Liver (tissue), 9 donors: Measurements from ENCODE around the gene UNC5CL. TPM values are rescaled to one million over a fixed set of nuclear protein-coding genes. Genes with fewer than 3 reads are reported as not detected.

Source experiments
- DNase-seq: peaks from one replicate; pipeline ENCODE4 v3.0.0-alpha.2; 2017; ENCODE audit warnings: low spot score
- H3K27ac ChIP-seq, 2 donors: one replicate each; pipeline ENCODE4 v1.7.0; 2013; ENCODE audit warnings: inconsistent platforms in 2 of 2, low read length in 2 of 2, control low read depth in 1 of 2, low read depth in 1 of 2, mild to moderate bottlenecking in 1 of 2
- H3K27me3 ChIP-seq, 4 donors: one replicate each; pipeline versions ENCODE4 v1.6.1 to v1.7.0; 2013; ENCODE audit warnings: low read length in 3 of 4, inconsistent platforms in 1 of 4, mild to moderate bottlenecking in 1 of 4, moderate library complexity in 1 of 4; ENCODE audit not compliant: control insufficient read depth in 4 of 4, insufficient read depth in 4 of 4
- H3K36me3 ChIP-seq, 4 donors: one replicate each; pipeline versions ENCODE4 v1.6.1 to v1.7.0; 2013; ENCODE audit warnings: low read length in 3 of 4, mild to moderate bottlenecking in 3 of 4, low read depth in 1 of 4, moderate library complexity in 1 of 4; ENCODE audit not compliant: control insufficient read depth in 4 of 4, insufficient read depth in 3 of 4
- H3K4me1 ChIP-seq, 4 donors: one replicate each; pipeline versions ENCODE4 v1.6.1 to v1.7.0; 2013; ENCODE audit warnings: low read length in 3 of 4, mild to moderate bottlenecking in 3 of 4, moderate library complexity in 1 of 4; ENCODE audit not compliant: control insufficient read depth in 4 of 4, insufficient read depth in 4 of 4
- H3K4me3 ChIP-seq, 3 donors: one replicate each; pipeline versions ENCODE4 v1.6.1 to v1.7.0; 2013; ENCODE audit warnings: low read length in 3 of 3, control low read depth in 1 of 3, low read depth in 1 of 3, mild to moderate bottlenecking in 1 of 3
- H3K9ac ChIP-seq, 2 donors: one replicate each; pipeline ENCODE4 v1.7.0; 2013; ENCODE audit warnings: low read length in 2 of 2, mild to moderate bottlenecking in 2 of 2, moderate library complexity in 2 of 2, control low read depth in 1 of 2, low read depth in 1 of 2
- H3K9me3 ChIP-seq, 4 donors: one replicate each; pipeline versions ENCODE4 v1.6.1 to v1.7.0; 2013; ENCODE audit warnings: low read length in 3 of 4; ENCODE audit not compliant: control insufficient read depth in 4 of 4
- ATF3 ChIP-seq: IDR thresholded peaks from 2 replicates; pipeline ENCODE4 v1.6.1; 2016; ENCODE audit warnings: antibody characterized with exemption
- CTCF ChIP-seq: fragments of 150-350 bp; IDR thresholded peaks from 2 replicates; pipeline ENCODE4 v1.5.1; 2017; ENCODE audit warnings: improper control_type of control experiment, low read depth, low read length; ENCODE audit not compliant: missing input control
- EGR1 ChIP-seq, 2 donors: IDR thresholded peaks; 2 replicates each; pipeline ENCODE4 v1.6.1; 2016 to 2018; ENCODE audit warnings: antibody characterized with exemption in 2 of 2, low read depth in 2 of 2
- FOXA1 ChIP-seq: IDR thresholded peaks from 2 replicates; pipeline ENCODE4 v1.6.1; 2016; ENCODE audit warnings: antibody characterized with exemption
- HNF4A ChIP-seq, 2 donors: conservative IDR thresholded peaks; 2 replicates each; pipeline ENCODE4 v1.6.1; 2016; ENCODE audit warnings: antibody characterized with exemption in 2 of 2, mild to moderate bottlenecking in 2 of 2
- HNF4G ChIP-seq: IDR thresholded peaks from 2 replicates; pipeline ENCODE4 v1.6.1; 2016; ENCODE audit warnings: antibody characterized with exemption
- JUND ChIP-seq, 2 donors: IDR thresholded peaks; 2 replicates each; pipeline ENCODE4 v1.6.1; 2016; ENCODE audit warnings: antibody characterized with exemption in 2 of 2
- NR2F2 ChIP-seq: IDR thresholded peaks from 2 replicates; pipeline ENCODE4 v1.6.1; 2016; ENCODE audit warnings: antibody characterized with exemption
- RXRA ChIP-seq, 2 donors: IDR thresholded peaks; 2 replicates each; pipeline ENCODE4 v1.6.1; 2017 to 2018; ENCODE audit warnings: antibody characterized with exemption in 2 of 2, mild to moderate bottlenecking in 1 of 2
- SP1 ChIP-seq: IDR thresholded peaks from 2 replicates; pipeline ENCODE4 v1.6.1; 2018; ENCODE audit warnings: antibody characterized with exemption, mild to moderate bottlenecking
- TAF1 ChIP-seq: conservative IDR thresholded peaks from 2 replicates; pipeline ENCODE4 v1.6.1; 2016; ENCODE audit warnings: antibody characterized with exemption, mild to moderate bottlenecking
- YY1 ChIP-seq: IDR thresholded peaks from 2 replicates; pipeline ENCODE4 v1.6.1; 2016; ENCODE audit warnings: antibody characterized with exemption, mild to moderate bottlenecking
- ZBTB33 ChIP-seq: IDR thresholded peaks from 2 replicates; pipeline ENCODE4 v1.6.1; 2016; ENCODE audit warnings: antibody characterized with exemption
- WGBS: extraction: QIAGEN DNeasy Blood & Tissue Kit; methylation state at CpG from one replicate; pipeline ENCODE4 v1.1.7; 2013; 5-methylcytosine and 5-hydroxymethylcytosine counted together
- polyA plus RNA-seq, 2 donors: library from polyadenylated mRNA; stranded (reverse) in 1 of 2; unstranded in 1 of 2; fragments of 200-250 nt in 1 of 2; fragments of >200 nt in 1 of 2; fragmentation: Nextera tagmentation in 1 of 2; extraction: Ambion mirVana in 1 of 2; gene quantifications; one replicate each; pipeline versions ENCODE4 v1.2.1 to v1.2.3, GENCODE V29; 2013 to 2015
- total RNA-seq, 2 donors: library from RNA; depleted of rRNA; stranded (reverse); fragments of >200 nt; gene quantifications; one replicate each; pipeline ENCODE4 v1.2.3, GENCODE V29; 2014
- donor health status: healthy.
- donor health status: healthy.
- donor health status: healthy.
- donor health status: healthy.
- donor health status: healthy.

Gene UNC5CL
- total and polyA plus RNA-seq, 4 donors = 4.7 to 41.9 (median 17.2) TPM

- TF ChIP-seq RXRA (IDR thresholded peaks at IDR 0.05) = peak in 1 of 2 donors; percentile 53
Measured at GRCh38 chr6:41046084-41046483, 7.1 kb upstream of the UNC5CL start (continued).

GRCh38 chr6:41045664-41046063, 6.6 kb upstream of the UNC5CL start:
- peaks cover 6 to 35% (median 25%) of the 10 kb centered on the region in 4 donors for H3K4me1 ChIP-seq
- no peaks in the 10 kb centered on the region for H3K9me3 ChIP-seq
- peak overlapping the region; percentile 66 to 79 for H3K27ac ChIP-seq
- WGBS = 29% methylated on average over 5 of the region's 5 CpGs
- no peak overlapping the region for H3K4me3 ChIP-seq
- no peak for TF ChIP-seq RXRA (IDR thresholded peaks at IDR 0.05)
- TF ChIP-seq HNF4A (conservative IDR thresholded peaks at IDR 0.05) = no peak
- TF ChIP-seq JUND (IDR thresholded peaks at IDR 0.05) = no peak
- no peak for TF ChIP-seq NR2F2
- H3K27me3 ChIP-seq = no peaks in the 10 kb centered on the region
- peak; percentile 38 for DNase-seq
- no peaks in the 10 kb centered on the region for H3K36me3 ChIP-seq
- H3K9ac ChIP-seq = no peak overlapping the region

GRCh38 chr6:41043151-41043550, 4.1 kb upstream of the UNC5CL start:
- H3K27me3 ChIP-seq = no peaks in the 10 kb centered on the region
- no peak overlapping the region for H3K4me3 ChIP-seq
- H3K36me3 ChIP-seq = no peaks in the 10 kb centered on the region
- no peak overlapping the region for H3K27ac ChIP-seq
- 97% methylated on average over 3 of the region's 3 CpGs for WGBS
- H3K9ac ChIP-seq = no peak overlapping the region
- DNase-seq = no peak
- TF ChIP-seq ZBTB33 = no peak
- no peak for TF ChIP-seq HNF4G
- TF ChIP-seq EGR1 (IDR thresholded peaks at IDR 0.05; ENCODE audit: low read depth in 2 of 2) = no peak
- no peak for TF ChIP-seq FOXA1
- TF ChIP-seq YY1 = no peak
- no peak for TF ChIP-seq JUND (IDR thresholded peaks at IDR 0.05)
- no peak for TF ChIP-seq CTCF
- TF ChIP-seq ATF3 = no peak
- no peak for TF ChIP-seq NR2F2
- TF ChIP-seq SP1 = no peak
- TF ChIP-seq TAF1 = no peak
- no peak for TF ChIP-seq RXRA (IDR thresholded peaks at IDR 0.05)
- H3K9me3 ChIP-seq = no peaks in the 10 kb centered on the region
- H3K4me1 ChIP-seq = peaks cover 10 to 60% (median 42%) of the 10 kb centered on the region in 4 donors
